Neural cell (in vitro differentiated cells): ENCODE data around the gene CCDC69.

Experiments used
- CTCF ChIP-seq: fragments of 450-650 bp; IDR thresholded peaks from 2 replicates; pipeline ENCODE4 v1.5.1; 2014; ENCODE audit warnings: antibody characterized with exemption, mild to moderate bottlenecking, moderate library complexity; ENCODE audit not compliant: poor library complexity, severe bottlenecking
- REST ChIP-seq: IDR thresholded peaks from 2 replicates; pipeline ENCODE4 v1.6.1; 2012; ENCODE audit warnings: borderline replicate concordance

GRCh38 chr5:151250346-151251000, 26.6 kb upstream of the CCDC69 start:
- TF ChIP-seq CTCF (no peak), REST (no peak)
